KBM-7 (cell line): ENCODE data around the gene CCDC88C.
"Not testable (repeated sequence)": the region's sequence is repeated elsewhere in the genome, so short reads cannot be mapped to it uniquely, and the experiment has no call there.

Experiments
- DNase-seq: peaks from one replicate; pipeline ENCODE4 v3.0.0-alpha.2; 2015
- in situ Hi-C: fragments of 300-500 bp; cut with MboI; formaldehyde crosslinking; loops from 2 replicates; pipeline ENCODE4 v1.14.3; 2020; ENCODE audit warnings: low sequenced_read_pairs, low pct_unique_long_range_greater_than_20kb, mixed read lengths

Gene CCDC88C

DNA sequence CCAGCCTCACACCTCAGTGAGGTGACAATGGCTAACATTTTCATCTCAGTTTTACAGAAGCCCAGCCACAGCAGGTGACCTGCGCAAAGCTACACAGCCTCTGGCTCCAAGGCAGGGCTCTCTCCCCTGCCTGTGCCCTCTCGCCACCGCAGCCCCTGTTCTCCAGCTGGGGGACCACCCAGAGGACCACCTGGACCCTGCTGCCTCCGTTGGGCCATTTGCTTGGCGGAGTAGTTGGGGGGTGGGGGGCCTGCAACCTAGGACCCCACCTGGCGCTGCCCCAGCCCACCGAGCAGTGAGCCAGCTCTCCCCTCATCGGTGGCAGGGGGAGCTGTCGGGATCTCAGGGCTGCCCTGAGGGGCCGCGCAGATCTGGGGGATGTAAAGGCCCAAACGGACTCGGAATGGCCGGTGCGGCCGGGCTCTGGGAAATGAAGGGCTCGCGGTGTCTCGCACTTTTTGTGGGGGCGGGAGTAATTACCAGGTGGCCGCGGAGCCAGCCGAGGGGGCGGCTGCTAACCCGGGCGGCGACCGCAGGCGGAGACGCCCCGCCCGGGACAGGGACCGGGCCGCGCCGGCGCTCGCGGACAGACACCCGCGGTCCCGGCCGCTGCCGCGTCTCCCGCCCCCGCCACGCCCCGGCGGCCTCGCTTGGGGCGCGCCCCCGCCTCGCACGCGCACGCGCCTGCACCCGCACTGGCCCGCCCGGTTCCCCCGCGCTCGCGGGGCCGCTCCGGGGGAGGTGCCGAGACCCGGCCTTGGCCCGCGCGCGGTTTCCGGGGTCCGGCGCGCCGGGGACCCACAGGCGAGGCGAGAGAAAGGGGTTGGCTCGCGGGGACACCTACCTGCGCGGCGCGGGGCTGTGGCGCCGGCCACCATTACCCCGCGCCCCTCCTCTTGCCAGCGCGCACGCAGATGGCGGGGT lies 164.5 kb downstream of the CCDC88C start:
- in situ Hi-C loops: no loop called here
- no peak for DNase-seq

DNA sequence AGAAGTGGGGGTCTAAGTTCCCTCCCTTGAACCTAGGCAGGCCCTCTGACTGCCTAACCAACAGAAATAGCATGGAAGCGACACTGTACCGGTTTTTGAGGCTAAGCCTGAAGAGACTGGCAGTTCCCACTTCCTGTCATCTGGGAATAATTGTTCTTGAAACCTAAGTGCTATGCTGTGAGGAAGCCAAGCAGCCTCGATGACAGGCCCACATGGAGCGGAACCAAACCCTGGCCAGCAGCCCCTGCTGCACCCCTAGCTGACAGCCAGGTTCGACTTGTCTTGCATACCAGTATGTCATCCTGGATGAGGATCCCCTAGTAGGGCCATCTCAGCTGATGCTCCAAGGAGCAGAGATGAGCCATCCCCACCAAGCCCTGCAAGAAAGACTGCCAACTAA lies 166.7 kb downstream of the CCDC88C start:
- peak; percentile 51 for DNase-seq
- in situ Hi-C loops: no loop called here

DNA sequence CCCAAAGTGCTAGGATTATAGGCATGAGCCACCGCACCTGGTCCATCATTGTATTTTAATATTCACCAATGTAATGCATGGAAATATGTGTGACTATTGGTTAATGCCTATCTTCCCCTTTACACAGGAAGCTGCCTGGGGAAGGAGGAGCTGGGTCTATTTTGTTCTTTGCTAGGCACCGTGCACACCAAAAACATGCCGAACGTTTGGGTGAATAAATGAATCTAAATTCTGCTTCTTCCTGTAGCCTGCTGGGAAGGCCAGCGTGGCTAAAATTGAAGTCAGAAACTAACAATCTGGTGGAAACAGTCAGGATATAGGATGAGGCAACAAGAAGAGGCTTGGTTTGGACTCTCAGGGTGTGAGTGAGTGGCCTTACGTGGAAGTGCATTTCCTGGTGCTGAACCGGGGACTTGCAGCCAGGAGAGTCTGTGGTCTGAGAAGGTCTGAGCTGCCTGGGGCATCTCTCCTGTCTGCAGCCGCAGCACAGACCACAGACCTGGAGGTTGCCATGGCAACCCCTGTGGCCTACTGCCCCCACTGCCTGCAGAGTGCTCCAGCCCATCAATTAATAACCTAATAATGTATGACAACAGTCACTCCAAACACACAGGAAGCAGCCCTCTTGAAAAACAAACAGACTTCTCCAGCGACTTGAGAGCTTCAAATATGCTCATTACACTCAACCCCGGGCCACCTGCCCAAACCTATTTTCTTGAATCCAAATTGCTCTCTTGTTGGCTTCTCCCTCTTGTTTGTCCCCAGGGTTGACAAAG lies 167.6 kb downstream of the CCDC88C start:
- peak; percentile 85 for DNase-seq
- in situ Hi-C loops: no loop called here

GRCh38 chr14:91246051-91246852 lies 171.4 kb downstream of the CCDC88C start:
- no peak for DNase-seq
- in situ Hi-C loops: no loop called here

DNA sequence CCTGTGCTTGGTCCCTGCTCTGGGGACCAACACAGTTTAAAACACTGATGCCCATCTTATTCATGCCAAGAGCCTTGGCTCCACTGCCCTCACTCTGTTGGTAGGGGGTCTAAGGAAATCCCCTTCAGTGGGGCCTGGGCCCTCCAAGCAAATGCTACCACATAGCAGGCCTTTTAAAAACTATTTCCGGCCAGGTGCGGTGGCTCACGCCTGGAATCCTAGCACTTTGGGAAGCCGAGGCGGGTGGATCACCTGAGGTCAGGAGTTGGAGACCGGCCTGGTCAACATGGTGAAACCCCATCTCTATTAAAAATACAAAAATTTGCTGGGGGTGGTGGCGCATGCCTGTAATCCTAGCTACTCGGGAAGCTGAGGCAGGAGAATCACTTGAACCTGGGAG lies 172.0 kb downstream of the CCDC88C start:
- in situ Hi-C loops: not testable (repeated sequence)

DNA sequence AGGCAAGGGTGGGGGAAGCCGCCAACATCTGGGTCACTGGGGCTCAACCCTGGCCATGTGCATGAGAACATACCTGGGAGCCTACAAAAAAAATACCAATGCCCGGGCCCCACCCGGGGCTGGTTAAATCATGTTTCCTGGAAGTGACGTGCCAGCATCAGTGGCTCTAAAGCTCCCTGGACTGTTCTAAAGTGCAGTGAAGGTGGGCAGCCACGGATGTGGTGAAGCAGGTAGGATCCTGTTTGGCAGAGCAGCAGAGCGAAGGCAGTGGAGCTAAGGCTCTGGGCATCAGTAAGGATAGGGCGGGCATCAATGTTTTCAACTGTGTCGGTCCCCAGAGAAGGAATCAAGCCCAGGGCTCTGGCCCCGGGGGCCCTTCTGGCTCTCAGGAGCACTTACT lies 172.6 kb downstream of the CCDC88C start:
- no peak for DNase-seq
- in situ Hi-C loops: no loop called here

More for the DNA sequence above, 172.0 kb downstream of the CCDC88C start:
- DNase-seq: not testable (repeated sequence)

GRCh38 chr14:91244501-91244901 lies 173.1 kb downstream of the CCDC88C start, which contains the start of gene GPR68:
Gene GPR68 (minus strand): TSS chr14:91244704. CDS start chr14:91235050, 9,654 bp downstream.
- no peak for DNase-seq
- in situ Hi-C loops: no loop called here

GRCh38 chr14:91243074-91243471 lies 174.5 kb downstream of the CCDC88C start:
- DNase-seq: no peak
- in situ Hi-C loops: no loop called here

GRCh38 chr14:91242635-91243034 lies 175.0 kb downstream of the CCDC88C start:
- no peak for DNase-seq
- in situ Hi-C loops: no loop called here

DNA sequence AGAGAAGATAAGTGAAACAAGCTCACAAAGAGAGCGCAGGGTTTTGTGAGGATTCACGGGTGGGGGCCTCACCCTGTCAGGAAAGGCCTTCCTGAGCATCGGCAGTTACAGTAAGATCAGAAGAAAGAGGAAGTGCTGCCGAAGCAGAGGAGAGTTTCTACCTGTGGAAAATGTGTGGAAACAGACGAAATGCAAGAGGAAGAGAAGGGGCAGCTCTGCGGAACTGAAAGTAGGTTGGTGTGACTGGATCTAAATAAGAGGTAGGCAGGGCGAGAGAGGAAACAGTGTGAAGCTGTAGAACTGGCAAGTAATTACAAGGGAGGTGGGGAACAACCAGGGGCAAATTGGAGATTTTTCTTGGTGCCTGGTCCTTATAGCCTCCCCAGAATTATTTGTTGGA lies 175.8 kb downstream of the CCDC88C start:
- in situ Hi-C loops: no loop called here
- peak; percentile 79 for DNase-seq

DNA sequence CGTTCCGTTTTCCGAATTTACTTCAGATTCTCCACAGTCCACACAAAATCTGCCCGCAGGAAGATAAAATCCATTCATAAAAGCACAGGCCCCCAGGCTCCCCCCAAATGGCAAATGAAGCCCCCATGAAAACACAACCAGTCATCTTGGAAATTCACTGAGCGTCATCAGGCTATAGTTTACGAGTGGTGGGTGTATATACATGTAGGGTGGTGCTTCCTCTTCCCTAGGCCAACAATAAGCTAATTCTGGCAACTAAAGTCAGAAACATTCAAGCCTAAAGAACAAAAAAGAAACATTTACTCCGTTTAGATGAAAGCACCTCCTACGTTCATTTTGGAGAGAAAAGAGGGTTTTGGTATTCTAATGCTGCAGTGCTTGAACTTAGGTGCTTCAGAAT lies 179.0 kb downstream of the CCDC88C start:
- no peak for DNase-seq
- in situ Hi-C loops: no loop called here

GRCh38 chr14:91238085-91238484 lies 179.5 kb downstream of the CCDC88C start:
- DNase-seq: no peak
- in situ Hi-C loops: no loop called here

DNA sequence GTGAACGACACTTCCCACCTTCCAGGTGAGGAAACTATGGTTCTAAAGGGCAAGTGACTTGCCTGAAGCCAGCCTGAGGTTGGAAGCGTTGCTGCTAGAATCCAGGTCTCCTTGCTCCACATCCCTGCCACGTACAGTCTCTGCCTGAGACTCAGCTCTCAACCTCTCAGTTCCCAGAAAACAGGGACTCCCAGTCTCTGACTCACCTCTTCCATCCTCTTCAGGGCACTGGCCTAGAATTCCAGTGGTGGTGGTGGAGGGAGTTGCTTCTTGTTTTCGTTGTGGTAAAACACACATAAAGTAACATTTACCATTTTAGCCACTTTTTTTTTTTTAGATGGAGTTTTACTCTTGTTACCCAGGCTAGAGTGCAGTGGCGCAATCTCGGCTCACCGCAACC lies 180.4 kb downstream of the CCDC88C start:
- in situ Hi-C loops: no loop called here
- DNase-seq: no peak

DNA sequence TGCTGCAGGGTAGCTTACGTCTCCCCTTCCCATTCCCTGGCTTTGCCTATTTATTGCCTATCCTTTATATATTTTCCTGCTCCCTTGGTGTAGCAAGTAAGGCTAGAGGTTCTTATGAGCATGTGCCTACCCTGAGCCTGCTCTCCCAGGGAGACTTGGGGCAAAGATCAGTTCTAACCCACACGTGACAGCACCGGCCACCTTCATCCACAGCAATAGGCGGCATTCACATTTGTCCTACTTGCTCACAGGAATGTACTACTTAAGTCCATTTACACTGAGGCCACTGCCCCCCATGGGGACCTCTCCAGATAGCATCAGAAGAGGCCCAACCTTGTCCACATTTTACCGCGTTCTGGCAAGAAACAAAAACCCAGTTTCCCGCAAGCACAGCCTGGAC lies 181.8 kb downstream of the CCDC88C start:
- in situ Hi-C loops: no loop called here
- no peak for DNase-seq

GRCh38 chr14:91234791-91235114 lies 182.9 kb downstream of the CCDC88C start:
- in situ Hi-C loops: no loop called here
- DNase-seq: no peak

DNA sequence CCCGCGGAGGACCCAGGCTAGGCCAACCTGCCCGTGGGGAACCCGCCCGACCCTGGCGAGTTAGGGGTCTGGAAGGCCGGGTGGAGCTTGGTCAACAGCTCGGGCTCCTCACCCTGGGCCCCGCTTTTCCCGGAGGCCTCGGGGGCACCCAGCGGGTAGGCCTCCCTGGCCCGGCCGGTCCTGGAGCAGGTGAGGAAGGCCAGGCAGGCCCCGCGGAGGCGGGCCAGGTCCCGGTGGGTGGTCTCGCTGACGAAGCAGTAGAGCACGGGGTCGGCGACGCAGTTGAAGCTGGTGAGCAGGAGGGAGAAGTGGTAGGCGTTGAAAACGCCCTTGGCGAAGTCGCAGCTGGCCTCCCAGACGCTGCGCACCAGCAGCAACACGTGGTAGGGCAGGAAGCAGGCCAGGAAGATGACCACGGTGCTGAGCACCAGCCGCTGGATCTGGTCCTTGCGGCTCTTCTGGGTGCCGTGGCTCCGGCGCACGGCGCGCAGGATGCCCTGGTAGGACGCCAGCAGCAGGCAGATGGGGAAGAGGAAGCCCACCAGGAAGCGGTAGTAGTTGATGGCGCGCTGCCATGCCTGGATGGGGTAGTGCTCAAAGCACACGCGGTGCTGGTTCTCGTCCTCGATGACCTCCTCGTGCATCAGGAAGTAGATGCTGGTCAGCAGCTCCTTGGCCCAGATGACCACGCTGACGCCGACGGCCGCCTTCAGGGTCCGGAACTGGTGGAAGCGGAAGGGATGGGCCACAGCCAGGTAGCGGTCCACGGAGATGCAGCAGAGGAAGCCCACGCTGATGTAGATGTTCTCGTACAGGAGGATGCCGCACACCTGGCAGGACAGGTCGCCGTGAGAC lies 183.5 kb downstream of the CCDC88C start:
- DNase-seq: no peak
- in situ Hi-C loops: no loop called here

- DNase-seq: no peak
- in situ Hi-C loops: no loop called here
Observed at GRCh38 chr14:91232603-91233002, 185.0 kb downstream of the CCDC88C start.

GRCh38 chr14:91232052-91232451 lies 185.6 kb downstream of the CCDC88C start:
- no peak for DNase-seq
- in situ Hi-C loops: no loop called here

- no peak for DNase-seq
- in situ Hi-C loops: no loop called here
Observed at GRCh38 chr14:91231446-91231845, 186.2 kb downstream of the CCDC88C start.
